HL-60 (cell line): ENCODE results near the gene CCNT2.

ENCODE experiments used
- POLR2AphosphoS5 ChIP-seq: IDR thresholded peaks from 2 replicates; pipeline ENCODE4 v1.6.1; 2012; ENCODE audit warnings: low read depth
- TF ChIP-seq, protein P1 (sequence below): IDR thresholded peaks from one replicate; pipeline ENCODE4 v1.5.1; 2011; ENCODE audit warnings: low read length, control low read depth, inconsistent platforms; ENCODE audit not compliant: insufficient read depth

DNA sequence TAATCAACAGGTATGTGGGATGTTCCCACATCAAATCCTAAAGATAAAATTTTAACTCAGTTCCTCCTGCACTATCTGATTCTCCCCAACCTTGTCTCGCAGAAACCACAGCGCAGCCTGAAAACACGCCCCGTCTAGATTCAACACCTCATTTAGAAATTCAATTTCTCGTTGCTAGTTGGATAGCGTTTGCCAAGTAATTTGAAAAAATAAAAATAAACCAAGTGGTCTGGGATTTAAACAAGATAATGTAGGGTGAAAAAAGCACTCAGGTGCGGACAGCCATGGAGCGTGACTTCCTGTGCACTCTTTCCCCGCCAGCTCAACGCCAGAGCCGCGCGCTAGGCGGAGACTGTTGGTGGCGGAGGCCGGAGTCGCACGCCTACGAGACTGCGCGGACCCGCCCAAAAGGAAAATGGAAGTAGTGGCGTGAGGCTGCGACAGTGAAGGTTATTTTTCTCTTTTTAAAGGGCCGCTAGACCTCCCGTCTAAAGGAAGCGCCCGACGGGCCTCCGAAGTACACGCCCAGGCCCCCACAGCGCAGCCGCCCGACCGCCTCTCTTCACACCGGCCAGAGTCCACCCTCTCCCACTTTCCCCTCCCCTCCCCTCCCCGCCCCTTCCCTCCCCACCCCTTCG, 615 bp upstream of the CCNT2 start:
- TF ChIP-seq, protein P1, sequence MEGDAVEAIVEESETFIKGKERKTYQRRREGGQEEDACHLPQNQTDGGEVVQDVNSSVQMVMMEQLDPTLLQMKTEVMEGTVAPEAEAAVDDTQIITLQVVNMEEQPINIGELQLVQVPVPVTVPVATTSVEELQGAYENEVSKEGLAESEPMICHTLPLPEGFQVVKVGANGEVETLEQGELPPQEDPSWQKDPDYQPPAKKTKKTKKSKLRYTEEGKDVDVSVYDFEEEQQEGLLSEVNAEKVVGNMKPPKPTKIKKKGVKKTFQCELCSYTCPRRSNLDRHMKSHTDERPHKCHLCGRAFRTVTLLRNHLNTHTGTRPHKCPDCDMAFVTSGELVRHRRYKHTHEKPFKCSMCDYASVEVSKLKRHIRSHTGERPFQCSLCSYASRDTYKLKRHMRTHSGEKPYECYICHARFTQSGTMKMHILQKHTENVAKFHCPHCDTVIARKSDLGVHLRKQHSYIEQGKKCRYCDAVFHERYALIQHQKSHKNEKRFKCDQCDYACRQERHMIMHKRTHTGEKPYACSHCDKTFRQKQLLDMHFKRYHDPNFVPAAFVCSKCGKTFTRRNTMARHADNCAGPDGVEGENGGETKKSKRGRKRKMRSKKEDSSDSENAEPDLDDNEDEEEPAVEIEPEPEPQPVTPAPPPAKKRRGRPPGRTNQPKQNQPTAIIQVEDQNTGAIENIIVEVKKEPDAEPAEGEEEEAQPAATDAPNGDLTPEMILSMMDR: no peak
- TF ChIP-seq POLR2AphosphoS5: peak; percentile 85
